Head of caudate nucleus (tissue), 42 donors: Measurements from ENCODE around the gene CAB39L.

Source experiments
- DNase-seq, 42 donors: peaks; one replicate each; pipeline versions ENCODE4 v3.0.0 to v3.0.0-alpha.2; 2020 to 2021; ENCODE audit warnings: mixed read lengths in 7 of 42
- intact Hi-C: fragments of 100-400 bp; cut with DNase I; formaldehyde crosslinking; loops from one replicate; pipeline ENCODE4 v1.15.0; 2022

The CAB39L gene

GRCh38 chr13:49443704-49444523 lies at the start of gene CAB39L, which contains the start of gene SETDB2:
TSS of gene CAB39L (minus strand) at chr13:49444064. CDS start at chr13:49382910, 61,154 bp downstream.
TSS of gene SETDB2 (plus strand) at chr13:49444274. CDS start at chr13:49451894, 7,620 bp downstream.
- DNase-seq, result peak; percentile 95 to 100 (median 99)
- intact Hi-C loops, result no loop called here

DNA sequence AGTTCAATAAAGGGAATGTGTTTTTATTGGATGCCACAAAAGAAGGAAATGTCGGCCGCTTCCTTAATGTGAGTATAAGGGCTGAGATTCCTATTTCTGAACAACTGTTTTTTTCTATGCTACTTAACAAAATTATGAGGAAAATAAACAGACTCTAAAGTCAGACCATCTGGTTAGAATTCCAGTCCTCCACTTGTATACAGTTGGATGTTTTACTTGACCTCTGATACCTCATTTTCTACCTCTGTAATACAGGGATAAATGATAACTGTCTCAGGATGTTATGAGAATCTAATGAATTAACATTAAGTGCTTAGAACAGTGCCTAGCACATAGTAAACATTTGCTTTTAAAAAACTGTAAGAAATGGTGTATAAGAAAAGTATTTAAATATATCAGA lies 44.7 kb upstream of the CAB39L start:
- no peak for DNase-seq

GRCh38 chr13:49481788-49482187 lies 37.9 kb upstream of the CAB39L start:
- DNase-seq, result no peak
- intact Hi-C loops, result no loop called here

More for the DNA sequence above, 44.7 kb upstream of the CAB39L start:
- intact Hi-C loops, result no loop called here

DNA sequence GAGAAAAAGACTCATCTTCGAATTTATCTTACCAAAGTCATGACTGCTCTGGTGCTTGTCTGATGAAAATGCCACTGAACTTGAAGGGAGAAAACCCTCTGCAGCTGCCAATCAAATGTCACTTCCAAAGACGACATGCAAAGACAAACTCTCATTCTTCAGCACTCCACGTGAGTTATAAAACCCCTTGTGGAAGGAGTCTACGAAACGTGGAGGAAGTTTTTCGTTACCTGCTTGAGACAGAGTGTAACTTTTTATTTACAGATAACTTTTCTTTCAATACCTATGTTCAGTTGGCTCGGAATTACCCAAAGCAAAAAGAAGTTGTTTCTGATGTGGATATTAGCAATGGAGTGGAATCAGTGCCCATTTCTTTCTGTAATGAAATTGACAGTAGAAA lies 32.7 kb upstream of the CAB39L start:
- no peak for DNase-seq
- intact Hi-C loops, result no loop called here

GRCh38 chr13:49472186-49472585 lies 28.3 kb upstream of the CAB39L start:
- no peak for DNase-seq
- intact Hi-C loops, result no loop called here

- intact Hi-C loops, result no loop called here
- DNase-seq, result no peak
These were observed 22.5 kb upstream of the CAB39L start for GRCh38 chr13:49466292-49466838.

DNA sequence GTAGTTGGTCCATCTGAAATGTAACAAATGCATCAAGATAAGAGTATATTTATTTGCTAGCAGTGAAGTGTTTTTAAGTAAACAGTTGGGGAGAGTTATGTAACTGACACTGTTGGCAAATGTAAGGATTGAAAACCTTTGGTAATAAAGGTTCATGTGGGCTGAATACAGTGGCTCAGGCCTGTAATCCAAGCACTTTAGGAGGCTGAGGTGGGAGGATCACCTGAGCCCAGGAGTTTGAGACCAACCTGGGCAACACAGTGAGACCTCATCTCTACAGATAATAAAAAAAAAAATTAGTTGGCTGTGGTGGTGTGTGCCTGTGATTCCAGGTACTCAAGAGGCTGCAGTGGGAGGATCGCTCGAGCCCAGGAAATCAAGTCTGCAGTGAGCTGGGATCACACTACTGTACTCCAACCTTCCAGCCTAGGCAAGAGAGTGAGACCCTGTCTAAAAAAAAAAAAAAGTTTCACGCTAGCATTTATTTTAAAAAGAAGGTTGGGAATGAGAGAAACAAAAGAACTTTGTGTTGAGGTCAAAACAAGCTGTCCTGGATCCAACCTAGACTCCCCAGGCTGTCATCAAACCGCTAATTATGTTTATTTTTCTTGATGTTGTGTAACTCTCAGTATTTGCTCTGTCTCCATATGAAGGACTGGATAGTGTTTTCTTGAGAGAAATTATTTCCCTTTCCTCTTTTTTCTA lies 20.9 kb upstream of the CAB39L start:
- intact Hi-C loops, result no loop called here
- no peak for DNase-seq

GRCh38 chr13:49464085-49464484 lies 20.2 kb upstream of the CAB39L start:
- DNase-seq, result no peak
- intact Hi-C loops, result no loop called here

- DNase-seq, result no peak
- intact Hi-C loops, result no loop called here
These were observed 15.7 kb upstream of the CAB39L start for GRCh38 chr13:49459580-49459979.

GRCh38 chr13:49457221-49457620 lies 13.4 kb upstream of the CAB39L start:
- intact Hi-C loops, result no loop called here
- DNase-seq, result no peak

GRCh38 chr13:49456156-49456555 lies 12.3 kb upstream of the CAB39L start:
- intact Hi-C loops, result no loop called here
- DNase-seq, result no peak

- intact Hi-C loops, result no loop called here
- DNase-seq, result no peak
These were observed 11.1 kb upstream of the CAB39L start for GRCh38 chr13:49455007-49455398.

DNA sequence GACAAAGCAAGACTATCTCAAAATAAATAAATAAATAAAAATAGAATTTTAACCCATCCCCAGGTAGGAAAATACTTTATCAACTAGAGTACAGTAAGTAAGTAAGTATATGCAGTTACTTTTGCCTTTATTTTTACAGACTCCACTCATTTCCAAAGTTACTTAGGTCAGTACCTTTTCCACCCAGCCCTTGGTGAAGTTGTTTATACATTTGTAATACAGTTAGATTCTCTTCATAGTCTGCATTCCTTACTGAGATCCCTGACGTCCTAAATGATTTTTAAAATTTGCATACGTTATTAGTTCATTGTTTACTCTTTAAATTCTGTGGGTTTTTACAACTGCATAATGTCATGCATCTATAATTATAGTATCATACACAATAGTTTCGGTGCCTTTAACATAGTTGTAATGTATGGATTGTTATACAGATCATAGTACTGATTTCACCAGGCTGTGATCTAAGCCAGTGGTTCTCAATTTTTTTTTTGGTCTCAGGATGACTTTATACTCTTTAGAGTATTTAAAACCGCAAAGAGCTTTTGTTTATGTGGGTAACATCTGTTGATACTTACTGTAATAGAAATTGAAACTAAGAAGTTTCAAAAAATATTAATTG lies 10.6 kb upstream of the CAB39L start:
- intact Hi-C loops, result no loop called here
- no peak for DNase-seq

DNA sequence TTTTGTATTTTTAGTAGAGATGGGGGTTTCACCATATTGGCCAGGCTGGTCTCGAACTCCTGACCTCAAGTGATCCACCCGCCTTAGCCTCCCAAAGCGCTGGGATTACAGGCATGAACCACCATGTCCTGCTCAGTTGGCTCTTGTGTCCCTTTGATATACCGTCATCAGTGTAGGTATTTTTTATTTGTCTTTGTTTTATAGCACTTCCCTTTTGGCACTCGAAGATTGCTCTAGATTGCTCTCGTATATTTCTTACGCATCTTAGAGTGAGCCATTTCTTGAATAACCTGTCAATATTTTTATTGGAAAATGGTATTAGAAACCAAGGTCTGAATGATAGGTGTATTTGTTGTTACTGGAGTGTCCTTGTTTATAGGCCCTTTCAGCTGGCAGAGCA lies 9.6 kb upstream of the CAB39L start:
- DNase-seq, result no peak
- intact Hi-C loops, result no loop called here

- DNase-seq, result no peak
- intact Hi-C loops, result no loop called here
These were observed 9.0 kb upstream of the CAB39L start for GRCh38 chr13:49452725-49453457.

DNA sequence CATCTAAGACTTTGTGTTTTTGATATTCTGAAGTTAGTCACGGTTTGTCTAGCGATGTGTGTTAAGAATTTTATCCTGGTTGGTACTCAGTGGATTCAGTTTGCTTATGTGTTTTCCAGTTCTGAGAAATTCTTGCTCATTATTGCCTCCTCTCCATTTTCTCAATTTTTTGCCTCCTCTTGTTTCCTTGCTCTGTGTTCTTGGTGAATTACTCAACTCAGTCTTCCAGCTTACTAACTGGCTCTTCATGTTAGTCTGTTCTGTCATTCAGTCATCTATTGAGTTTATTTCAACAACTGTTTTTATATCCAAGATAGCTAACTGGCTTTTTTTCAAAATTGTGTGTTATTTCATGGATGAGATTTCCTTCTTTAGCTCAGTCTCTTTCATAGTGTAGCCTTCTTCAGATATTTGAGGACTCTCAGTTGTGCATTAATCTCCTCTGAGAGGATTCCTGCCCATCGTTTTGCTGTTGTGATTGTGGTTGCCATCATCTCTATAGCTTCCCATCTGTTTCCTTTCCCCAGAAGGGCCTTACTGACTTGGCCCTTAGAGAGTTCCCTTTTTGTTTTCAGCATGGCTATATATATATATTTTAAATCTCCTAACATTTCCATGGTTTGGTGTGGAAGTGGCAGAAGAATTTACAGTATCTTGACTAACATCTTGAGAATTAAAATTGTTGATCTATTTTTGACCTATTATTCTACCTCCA lies 6.4 kb upstream of the CAB39L start:
- no peak for DNase-seq
- intact Hi-C loops, result no loop called here

DNA sequence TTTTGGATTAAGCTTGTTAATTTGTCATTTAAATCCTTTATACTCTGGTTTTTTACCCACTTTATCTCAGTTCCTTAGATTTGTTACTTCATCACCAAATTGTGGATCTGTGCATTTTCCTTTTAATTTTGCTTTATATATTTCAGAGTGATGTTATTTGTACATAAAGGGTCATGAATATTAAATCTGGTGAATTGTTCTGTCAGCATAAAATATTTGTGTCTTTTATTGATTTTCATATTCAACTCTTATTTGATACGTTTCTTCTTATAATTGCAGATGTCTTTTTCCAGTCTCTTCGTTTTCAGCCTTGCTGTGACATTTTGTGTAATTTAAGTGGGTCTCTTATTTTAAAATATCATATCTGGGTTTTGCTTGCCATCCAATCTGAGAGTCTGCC lies 4.9 kb upstream of the CAB39L start:
- no peak for DNase-seq
- intact Hi-C loops, result no loop called here

- intact Hi-C loops, result no loop called here
These were observed 2.6 kb upstream of the CAB39L start for GRCh38 chr13:49446473-49446872.

More at GRCh38 chr13:49446473-49446872, 2.6 kb upstream of the CAB39L start:
- DNase-seq, result no peak
